ENCODE data around the gene CST1. TPM values are rescaled to one million over a fixed set of nuclear protein-coding genes. Genes with fewer than 3 reads are reported as not detected.
"Not testable (repeated sequence)": the region's sequence is repeated elsewhere in the genome, so short reads cannot be mapped to it uniquely, and the experiment has no call there.

Gene CST1
- total RNA-seq, 1 donor from 2014 or later = not detected

DNA sequence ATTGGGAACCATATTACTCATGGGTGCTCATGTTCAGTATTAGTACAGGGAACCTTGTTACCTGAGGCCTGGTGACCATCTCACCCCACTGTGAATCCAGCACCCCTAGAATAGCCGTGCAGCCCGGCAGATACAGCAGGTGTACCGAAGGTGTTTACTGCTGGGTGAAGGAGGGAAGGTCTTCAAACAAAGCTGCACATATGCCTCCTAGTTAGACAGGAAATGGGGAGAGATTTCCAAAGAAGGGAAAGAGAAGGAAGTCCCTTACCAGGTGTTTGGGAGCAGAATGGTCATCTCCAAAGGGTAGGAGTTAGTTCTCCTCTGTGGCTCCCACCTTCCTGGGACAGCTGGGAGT, 2.4 kb upstream of the CST1 start:
- no peak for TF ChIP-seq CTCF (IDR thresholded peaks at IDR 0.05)
- Histone ChIP-seq H3K4me3 (no peak overlapping the region), H3K36me3 (no peaks in the 10 kb centered on the region), H3K9me3 (no peaks in the 10 kb centered on the region), H3K27me3 (ENCODE audit: low read depth) (no peaks in the 10 kb centered on the region), H3K27ac (no peak overlapping the region), H3K4me1 (no peaks in the 10 kb centered on the region)
- intact Hi-C loops (cut with DNase I) = no loop called here
- DNase-seq (no peak), ATAC-seq (no peak)

DNA sequence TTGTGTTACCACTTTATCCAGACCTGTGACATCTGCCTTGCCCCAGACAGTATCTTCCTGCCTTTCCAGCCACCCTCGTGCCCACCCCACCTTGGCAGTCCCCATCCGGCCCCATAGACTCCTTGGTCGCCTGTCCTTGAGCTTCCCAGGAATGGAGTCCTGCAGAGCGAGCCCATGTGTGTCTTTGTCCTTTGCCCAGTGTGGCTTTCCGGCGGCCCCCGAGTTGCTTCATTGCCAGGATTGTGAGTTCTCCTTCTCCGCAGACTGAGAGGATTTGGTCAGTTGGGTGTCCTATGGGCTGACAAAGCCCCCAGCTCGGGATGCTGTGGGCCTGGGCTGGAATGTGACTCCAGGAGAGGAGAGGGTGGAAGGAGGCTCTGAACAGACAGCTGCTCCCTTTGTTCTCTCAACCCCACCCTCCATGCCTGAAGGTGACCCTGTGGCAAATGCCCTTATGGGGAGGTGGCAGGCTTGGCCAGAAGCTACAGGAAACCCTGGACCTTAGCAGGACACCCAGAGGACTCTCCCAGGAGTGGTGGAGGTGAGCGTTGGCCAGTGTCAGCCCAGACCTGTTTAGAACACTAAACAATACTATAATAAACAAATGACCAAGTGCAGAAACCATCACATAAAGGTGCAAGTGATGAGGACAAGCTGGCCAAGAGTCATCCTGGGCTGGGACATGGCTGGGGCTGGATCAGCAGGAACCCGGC, 1.9 kb upstream of the CST1 start:
- Histone ChIP-seq H3K27me3 (ENCODE audit: low read depth) (no peaks in the 10 kb centered on the region), H3K9me3 (no peaks in the 10 kb centered on the region), H3K27ac (no peak overlapping the region), H3K4me3 (no peak overlapping the region), H3K36me3 (no peaks in the 10 kb centered on the region), H3K4me1 (no peaks in the 10 kb centered on the region)
- no peak for TF ChIP-seq CTCF (IDR thresholded peaks at IDR 0.05)
- no peak for DNase-seq
- intact Hi-C loops (cut with DNase I) = no loop called here
- ATAC-seq = no peak

- DNase-seq (no peak), ATAC-seq (no peak)
- H3K4me3 ChIP-seq = no peak overlapping the region
- no peaks in the 10 kb centered on the region for H3K27me3 ChIP-seq (ENCODE audit: low read depth)
- no peaks in the 10 kb centered on the region for H3K4me1 ChIP-seq
- no peaks in the 10 kb centered on the region for H3K9me3 ChIP-seq
- no peak for TF ChIP-seq CTCF (IDR thresholded peaks at IDR 0.05)
- no peaks in the 10 kb centered on the region for H3K36me3 ChIP-seq
- intact Hi-C loops (cut with DNase I) = no loop called here
- no peak overlapping the region for H3K27ac ChIP-seq
Observed at GRCh38 chr20:23752019-23752418, 1.3 kb upstream of the CST1 start.

DNA sequence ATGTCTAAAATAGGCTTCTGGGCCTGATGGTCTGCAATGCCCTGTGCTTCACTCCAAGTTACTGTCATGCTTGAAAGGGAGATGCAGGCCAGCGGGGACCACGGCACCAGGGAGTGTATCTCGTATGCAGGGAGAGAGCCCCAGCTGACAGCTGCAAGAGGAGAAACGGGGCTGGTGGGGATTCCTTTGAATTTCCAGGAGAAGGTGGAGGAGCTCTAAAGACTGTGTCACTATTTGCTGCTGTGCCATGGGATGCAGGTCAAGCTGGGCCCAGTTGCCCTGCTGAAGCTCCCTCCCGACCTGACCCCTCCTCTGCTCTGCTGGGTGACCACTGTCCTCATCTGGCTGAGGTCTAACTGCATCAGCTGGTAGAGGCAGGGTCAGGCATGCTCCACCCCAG, 989 bp downstream of the CST1 start:
- Histone ChIP-seq H3K9me3 (no peaks in the 10 kb centered on the region), H3K36me3 (no peaks in the 10 kb centered on the region), H3K27me3 (ENCODE audit: low read depth) (no peaks in the 10 kb centered on the region), H3K4me3 (no peak overlapping the region), H3K27ac (no peak overlapping the region), H3K4me1 (no peaks in the 10 kb centered on the region)
- DNase-seq = no peak
- no peak for ATAC-seq
- no peak for TF ChIP-seq CTCF (IDR thresholded peaks at IDR 0.05)
- intact Hi-C loops (cut with DNase I) = no loop called here

- H3K36me3 ChIP-seq; H3K27me3 ChIP-seq (ENCODE audit: low read depth); intact Hi-C loops (cut with DNase I); DNase-seq; H3K9me3 ChIP-seq; H3K4me1 ChIP-seq; ATAC-seq; H3K4me3 ChIP-seq; H3K27ac ChIP-seq: not testable (repeated sequence)
Observed at GRCh38 chr20:23748975-23749374, 1.8 kb downstream of the CST1 start.

DNA sequence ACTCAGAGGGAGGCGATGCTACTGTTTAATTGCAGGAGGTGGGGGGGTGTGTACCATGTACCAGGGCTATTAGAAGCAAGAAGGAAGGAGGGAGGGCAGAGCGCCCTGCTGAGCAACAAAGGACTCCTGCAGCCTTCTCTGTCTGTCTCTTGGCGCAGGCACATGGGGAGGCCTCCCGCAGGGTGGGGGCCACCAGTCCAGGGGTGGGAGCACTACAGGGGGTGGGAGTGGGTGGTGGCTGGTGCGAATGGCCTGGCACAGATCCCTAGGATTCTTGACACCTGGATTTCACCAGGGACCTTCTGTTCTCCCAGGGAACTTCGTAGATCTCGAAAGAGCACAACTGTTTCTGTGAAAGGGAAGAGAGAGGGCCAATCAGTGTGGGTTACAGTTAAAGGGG, 3.2 kb downstream of the CST1 start:
- H3K9me3 ChIP-seq; H3K4me1 ChIP-seq; H3K4me3 ChIP-seq; H3K36me3 ChIP-seq; H3K27ac ChIP-seq; ATAC-seq; intact Hi-C loops (cut with DNase I); DNase-seq; H3K27me3 ChIP-seq (ENCODE audit: low read depth): not testable (repeated sequence)

DNA sequence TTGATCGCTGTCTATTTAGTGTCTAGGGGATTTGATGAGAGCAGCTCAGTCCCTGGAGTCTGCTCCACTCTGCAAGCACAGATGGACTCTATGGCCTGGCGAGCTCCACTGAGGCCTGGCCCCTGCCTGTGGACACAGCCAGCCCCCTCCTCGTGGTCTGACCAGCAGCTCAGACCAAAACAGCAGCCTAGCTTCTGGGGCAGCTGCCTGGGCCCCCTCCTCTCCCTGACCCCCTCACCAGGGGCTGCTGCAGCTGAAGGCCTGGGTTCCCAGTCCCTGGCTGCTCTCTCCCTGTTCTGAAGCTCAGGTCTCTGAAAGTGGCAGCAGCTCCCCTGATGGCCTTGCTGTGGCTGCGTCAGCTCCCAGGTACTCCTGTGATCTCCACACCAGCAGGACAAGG, 3.6 kb downstream of the CST1 start:
- H3K36me3 ChIP-seq; H3K27ac ChIP-seq; DNase-seq; H3K27me3 ChIP-seq (ENCODE audit: low read depth); ATAC-seq; intact Hi-C loops (cut with DNase I); H3K9me3 ChIP-seq; H3K4me3 ChIP-seq; H3K4me1 ChIP-seq: not testable (repeated sequence)

Measured in lower lobe of right lung (tissue), 2 donors.